HL-60 (cell line): ENCODE results near the gene FGF1.

Experiments used
- GABPA ChIP-seq: IDR thresholded peaks from 2 replicates; pipeline ENCODE4 v1.6.1; 2012; ENCODE audit warnings: low read depth
- POLR2AphosphoS5 ChIP-seq: IDR thresholded peaks from 2 replicates; pipeline ENCODE4 v1.6.1; 2012; ENCODE audit warnings: low read depth
- SPI1 ChIP-seq: IDR thresholded peaks from 2 replicates; pipeline ENCODE4 v1.6.1; 2012; ENCODE audit warnings: low read depth, mild to moderate bottlenecking, borderline replicate concordance
- TF ChIP-seq, protein P1 (sequence below): IDR thresholded peaks from one replicate; pipeline ENCODE4 v1.5.1; 2011; ENCODE audit warnings: low read length, control low read depth, inconsistent platforms; ENCODE audit not compliant: insufficient read depth
- TF ChIP-seq, protein P2 (sequence below): IDR thresholded peaks from 2 replicates; pipeline ENCODE4 v1.6.1; 2012; ENCODE audit warnings: low read depth; ENCODE audit not compliant: insufficient replicate concordance

DNA sequence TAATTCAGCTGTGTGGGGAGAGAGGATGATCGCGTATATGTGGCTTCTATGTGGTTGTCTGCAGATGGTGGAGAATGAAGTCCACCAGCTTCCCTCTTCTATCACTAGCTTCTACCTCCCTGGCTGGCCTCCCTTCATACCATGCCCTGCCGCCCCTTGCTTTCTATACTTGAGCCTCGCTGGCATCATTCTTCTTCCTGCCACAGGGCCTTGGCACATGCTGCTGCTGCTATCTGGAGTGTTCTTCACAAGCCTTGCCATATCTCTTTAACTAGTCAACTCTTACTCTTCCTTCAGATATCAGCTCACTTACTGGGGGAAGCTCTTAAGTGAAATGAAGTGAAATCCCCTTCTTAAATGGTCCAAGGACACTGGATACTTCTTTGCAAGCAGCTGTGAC lies 100.4 kb downstream of the FGF1 start:
- TF ChIP-seq POLR2AphosphoS5 = no peak
- TF ChIP-seq, protein P1, sequence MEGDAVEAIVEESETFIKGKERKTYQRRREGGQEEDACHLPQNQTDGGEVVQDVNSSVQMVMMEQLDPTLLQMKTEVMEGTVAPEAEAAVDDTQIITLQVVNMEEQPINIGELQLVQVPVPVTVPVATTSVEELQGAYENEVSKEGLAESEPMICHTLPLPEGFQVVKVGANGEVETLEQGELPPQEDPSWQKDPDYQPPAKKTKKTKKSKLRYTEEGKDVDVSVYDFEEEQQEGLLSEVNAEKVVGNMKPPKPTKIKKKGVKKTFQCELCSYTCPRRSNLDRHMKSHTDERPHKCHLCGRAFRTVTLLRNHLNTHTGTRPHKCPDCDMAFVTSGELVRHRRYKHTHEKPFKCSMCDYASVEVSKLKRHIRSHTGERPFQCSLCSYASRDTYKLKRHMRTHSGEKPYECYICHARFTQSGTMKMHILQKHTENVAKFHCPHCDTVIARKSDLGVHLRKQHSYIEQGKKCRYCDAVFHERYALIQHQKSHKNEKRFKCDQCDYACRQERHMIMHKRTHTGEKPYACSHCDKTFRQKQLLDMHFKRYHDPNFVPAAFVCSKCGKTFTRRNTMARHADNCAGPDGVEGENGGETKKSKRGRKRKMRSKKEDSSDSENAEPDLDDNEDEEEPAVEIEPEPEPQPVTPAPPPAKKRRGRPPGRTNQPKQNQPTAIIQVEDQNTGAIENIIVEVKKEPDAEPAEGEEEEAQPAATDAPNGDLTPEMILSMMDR = no peak
- no peak for TF ChIP-seq GABPA
- TF ChIP-seq, protein P2, sequence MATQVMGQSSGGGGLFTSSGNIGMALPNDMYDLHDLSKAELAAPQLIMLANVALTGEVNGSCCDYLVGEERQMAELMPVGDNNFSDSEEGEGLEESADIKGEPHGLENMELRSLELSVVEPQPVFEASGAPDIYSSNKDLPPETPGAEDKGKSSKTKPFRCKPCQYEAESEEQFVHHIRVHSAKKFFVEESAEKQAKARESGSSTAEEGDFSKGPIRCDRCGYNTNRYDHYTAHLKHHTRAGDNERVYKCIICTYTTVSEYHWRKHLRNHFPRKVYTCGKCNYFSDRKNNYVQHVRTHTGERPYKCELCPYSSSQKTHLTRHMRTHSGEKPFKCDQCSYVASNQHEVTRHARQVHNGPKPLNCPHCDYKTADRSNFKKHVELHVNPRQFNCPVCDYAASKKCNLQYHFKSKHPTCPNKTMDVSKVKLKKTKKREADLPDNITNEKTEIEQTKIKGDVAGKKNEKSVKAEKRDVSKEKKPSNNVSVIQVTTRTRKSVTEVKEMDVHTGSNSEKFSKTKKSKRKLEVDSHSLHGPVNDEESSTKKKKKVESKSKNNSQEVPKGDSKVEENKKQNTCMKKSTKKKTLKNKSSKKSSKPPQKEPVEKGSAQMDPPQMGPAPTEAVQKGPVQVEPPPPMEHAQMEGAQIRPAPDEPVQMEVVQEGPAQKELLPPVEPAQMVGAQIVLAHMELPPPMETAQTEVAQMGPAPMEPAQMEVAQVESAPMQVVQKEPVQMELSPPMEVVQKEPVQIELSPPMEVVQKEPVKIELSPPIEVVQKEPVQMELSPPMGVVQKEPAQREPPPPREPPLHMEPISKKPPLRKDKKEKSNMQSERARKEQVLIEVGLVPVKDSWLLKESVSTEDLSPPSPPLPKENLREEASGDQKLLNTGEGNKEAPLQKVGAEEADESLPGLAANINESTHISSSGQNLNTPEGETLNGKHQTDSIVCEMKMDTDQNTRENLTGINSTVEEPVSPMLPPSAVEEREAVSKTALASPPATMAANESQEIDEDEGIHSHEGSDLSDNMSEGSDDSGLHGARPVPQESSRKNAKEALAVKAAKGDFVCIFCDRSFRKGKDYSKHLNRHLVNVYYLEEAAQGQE = no peak
- no peak for TF ChIP-seq SPI1
